ENCODE results near the gene C3orf52.
A peak's percentile ranks its signal among the peaks of the same experiment; 100 is the strongest.

C3orf52 gene

DNA sequence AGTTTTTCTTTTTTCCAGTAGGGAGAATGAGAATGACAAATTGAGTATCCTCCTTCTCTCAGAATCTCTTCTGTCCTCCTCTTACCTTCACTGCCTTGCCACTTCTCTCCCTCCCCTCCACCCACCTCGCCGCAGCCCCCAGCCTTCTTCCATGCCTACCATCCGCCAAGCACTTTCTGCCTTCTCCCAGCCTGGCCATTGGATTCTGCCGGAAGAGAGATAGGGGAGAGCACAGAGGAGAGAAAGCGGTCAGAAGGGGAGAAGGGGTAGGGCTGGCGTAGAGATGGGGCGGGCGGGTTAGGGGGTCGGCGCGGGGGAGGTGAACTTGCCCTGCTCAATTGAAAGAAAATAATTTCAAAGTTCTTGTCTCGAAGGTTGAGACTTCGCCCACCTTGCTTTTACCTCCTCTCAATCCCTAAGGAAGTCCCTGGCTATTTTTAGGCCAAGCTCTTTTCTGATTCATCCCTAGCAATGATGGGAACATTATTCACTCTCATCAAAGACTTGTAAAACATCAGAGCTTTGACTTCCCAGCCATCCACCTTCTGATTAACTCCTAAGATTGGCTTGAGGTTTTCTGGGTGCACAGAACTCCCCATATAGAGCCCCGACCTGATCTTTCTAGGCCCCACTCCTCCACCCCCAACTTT, 811 bp downstream of the C3orf52 start:
- no peak for DNase-seq

DNA sequence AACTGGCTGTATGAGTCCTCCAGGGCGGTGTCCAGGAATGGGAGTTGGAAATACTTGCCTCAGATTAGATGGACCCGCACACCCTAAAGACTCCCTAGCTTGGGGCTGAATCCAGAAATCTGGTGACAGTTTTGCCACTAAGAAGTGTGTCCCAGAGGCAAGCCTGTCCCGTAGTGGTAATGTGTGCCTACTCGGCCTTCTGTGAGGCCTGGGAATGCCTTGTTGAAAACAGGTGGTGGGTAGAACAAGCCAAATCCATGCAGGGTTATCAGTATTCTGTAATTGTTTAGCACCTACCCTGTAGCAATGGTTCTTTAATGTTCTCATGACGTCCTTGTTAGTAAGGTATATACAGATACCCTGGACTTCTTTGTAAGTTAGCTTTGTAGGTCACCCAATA, 1.6 kb downstream of the C3orf52 start:
- DNase-seq = no peak

DNA sequence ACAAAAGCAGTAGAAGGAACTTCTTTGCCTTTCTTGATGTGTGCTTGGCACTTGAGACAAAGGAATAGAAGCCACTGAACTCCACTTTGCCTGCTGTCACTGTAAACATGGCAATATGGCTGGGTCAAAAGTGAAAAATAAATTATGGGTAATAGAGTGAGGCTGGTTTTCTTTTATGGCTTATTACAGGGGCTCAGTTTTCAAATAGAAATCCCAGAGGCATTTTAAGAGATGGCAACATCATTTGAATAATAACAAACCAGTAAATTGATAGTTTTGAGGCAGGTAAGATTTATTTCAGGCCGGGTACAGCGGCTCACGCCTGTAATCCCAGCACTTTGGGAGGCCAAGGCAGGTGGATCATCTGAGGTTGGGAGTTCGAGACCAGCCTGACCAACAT, 2.8 kb downstream of the C3orf52 start:
- no peak for DNase-seq

DNA sequence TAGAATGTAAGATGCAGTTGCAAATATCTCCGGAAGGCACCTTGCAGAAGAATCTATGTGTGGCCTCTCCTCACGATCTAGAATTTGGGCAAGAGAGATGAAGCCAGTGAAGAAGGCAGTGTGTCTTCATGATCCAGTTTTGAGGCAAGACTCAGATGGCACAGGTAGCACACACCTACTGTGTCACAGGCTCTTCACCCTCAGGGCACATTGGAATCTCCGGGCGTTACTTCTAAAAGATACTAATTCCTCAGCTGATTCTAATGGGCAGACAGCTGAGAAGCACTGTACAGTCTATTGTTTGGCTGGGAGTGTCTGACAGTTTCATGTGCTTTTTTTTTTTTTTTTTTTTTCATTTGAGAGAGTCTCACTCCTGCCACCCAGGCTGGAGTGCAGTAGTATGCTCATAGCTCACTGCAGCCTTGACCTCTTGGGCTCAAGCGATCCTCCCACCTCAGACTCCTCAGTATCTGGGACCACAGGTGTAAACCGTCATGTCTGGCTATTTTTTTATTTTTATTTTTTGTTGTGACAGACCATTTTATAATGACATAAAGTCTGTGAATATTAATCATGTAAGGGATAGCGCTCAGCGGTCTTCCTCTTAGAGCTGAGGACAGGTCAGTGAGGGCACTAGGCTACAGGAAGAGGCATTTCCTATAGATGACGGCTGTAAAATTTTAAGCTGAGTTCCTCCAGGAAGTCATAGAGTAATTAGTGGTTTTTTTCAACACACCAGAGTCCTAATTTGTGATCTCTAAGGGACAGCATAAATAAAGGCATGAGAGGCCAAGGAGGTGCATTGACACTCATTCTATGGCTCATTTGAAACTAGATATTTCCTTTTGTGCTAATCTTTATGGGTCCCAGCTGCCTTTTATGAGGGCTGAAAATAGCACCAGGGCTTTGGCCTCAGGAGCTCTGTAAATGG, 4.0 kb downstream of the C3orf52 start:
- peak; percentile 35 for DNase-seq

DNA sequence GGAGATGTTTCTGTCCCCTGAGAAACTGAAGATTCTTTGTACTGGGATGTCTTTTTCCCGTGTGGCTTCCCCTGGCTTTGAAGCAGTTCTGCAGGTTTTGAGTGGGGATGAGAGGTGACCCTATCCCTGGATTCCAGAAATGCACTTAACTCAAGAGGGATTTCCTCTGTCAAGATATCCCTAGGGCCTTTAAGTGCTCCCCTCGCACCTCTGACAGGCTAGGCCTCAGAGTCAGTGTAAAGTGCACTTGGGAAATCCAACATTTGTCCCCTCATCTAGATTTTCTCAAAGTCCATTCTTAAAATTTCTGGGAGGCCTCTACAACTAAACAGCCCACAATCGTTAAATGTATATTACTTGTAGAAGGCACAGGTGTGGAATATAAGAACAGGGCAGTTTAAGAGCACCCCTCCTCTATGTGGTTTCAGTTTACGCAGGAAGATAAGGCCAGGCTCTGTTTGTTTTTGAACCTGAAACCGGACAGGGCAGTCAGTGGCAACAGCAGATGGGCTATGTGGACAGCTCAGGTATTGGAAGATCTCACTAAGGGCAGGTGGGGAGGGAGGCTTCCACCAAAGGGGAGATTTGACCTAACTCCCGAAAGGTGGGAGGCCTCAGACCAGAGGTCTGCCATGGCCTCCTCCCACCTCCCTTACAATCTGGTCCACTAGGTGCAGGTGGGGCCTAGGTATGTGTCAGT, 4.8 kb downstream of the C3orf52 start:
- DNase-seq = no peak

DNA sequence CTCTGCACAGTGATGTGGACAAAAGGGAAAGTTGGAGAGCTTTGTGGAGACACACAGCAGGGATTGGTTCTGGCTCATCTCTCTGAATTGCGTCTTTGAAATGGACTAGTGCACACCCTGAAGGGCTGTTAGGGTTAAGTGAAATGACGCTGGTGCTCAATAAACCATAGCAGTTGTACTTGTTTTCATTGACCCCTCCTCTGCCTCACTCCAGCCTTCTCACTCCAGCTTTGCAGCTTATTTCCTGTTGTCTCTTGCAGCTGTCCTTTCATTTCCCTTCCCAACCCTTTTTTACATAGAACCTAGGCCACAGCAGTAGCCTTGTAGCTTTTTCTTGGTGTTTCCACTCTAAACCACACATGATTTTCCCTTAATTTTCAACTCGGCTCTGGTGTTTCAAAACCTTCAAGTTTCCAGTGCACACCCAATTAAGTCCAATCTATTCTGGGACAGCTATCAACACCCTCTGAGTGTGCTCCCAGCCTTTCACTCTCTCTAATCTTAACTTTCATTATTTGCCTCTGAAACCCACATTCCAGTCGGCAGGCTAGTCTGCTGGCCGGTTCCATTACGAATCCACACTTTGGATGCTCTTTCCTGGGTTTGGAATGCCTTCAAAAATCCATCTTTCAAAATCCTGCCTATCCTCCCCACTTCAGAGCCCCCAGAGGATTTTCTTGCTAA, 6.4 kb downstream of the C3orf52 start:
- no peak for DNase-seq

DNA sequence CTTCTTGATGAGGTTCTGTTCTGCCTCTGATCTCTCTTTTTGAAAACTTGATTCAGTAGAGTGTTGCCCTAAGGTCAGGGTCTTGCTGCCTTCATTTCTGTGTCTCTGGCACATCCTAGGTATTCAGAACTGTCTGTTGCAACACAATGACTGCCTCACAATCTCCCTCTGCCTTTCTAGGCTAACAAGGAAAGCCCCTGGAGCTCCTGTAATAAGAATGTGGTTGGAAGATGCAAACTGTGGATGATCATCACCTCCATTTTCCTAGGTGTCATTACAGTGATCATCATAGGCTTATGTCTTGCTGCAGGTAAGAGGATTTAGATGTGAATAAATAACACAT, 7.0 kb downstream of the C3orf52 start:
- no peak for DNase-seq

DNA sequence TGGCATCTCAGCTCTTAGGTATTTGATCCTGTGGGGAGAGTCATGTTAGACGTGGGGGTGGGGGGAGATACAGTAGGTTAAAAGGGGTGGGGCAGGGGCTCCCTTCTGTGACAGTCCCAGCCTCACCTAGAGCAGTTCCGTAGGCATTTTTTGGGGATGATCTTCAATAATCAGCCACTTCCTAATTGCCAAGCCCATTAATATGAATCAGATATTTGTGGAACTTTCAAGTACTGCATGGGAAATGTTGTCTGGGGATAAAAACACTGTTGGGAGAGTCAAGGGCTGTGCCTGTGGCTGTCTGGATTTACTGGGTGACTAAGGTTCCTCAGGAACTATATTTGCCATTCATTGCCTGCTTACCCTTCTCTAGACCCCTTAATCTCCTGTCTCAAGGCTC, 9.5 kb downstream of the C3orf52 start:
- DNase-seq = no peak

DNA sequence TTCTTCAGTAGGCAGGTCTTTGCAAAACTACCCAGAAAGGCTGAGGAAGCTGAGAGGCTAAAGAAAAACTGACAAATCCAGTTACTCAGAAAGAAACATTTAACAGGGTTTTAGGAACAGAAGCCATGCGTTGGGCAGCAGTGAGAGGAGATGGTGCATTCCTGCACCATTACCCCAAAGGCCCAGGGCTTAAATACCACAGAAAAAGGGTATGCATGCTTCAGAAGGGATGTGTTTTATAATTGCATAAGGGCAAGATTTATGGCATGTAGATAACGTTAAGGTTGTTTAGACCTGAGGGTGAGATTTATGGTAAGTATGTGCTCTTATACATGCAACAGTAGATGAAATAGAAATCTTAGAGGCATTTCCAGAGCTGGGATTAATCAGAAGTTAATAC, 10.0 kb downstream of the C3orf52 start:
- no peak for DNase-seq

DNA sequence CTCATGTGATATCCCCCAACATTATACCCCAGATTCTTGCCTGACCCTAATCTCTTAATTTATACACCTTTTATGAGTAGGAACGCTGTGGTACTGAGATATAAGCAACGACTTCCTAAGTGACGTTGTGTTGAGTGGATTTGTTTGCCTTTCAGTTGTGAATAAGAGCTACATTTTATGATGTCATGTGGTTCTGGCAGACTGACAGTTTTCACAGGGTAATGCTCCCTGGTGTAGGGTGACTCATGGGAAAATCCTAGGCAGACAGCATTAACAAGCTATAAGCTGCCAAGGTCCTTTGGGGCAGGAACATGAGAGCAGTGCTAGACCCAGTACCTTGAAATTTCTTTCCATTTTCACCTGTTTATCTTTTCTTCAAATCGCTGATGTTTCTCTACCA, 11.2 kb downstream of the C3orf52 start:
- DNase-seq = peak; percentile 86

DNA sequence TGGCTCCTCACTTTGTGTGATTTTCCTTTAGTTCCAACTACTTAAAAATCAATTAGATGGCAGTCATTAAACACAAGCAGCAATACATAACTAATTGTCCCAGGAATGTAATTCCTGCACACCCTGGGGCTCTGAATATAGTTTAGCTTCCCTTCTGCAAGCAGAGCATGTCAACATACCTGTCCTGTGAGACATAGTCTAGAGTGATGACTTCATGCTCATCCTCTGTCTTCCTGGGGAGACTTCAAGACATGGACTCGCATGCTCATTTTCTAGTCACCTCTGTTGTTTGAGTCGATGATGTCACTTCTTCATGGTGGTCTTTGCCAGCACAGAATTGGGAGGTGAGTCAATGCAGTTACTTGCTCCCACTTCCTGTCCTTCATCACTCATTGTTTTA, 15.7 kb downstream of the C3orf52 start:
- DNase-seq = no peak

DNA sequence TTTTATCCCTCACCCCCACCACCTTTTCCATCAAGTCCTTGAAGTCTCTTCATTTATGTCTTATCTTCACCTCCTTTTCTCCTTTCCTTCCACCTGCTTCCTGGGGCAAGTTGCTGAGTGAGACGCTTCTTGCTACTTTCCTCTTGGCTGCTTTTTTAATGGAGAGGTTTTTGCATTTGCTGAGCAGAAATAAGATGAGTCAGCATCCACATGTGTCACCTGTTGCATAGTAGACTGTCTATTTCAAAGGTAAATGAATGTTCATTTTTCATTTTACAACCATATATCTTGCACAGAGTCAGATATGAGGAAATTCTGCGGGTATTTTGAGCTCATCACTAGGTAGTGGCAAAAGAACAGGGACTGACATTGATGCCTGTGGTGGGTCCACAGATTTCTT, 18.6 kb downstream of the C3orf52 start:
- DNase-seq = no peak

DNA sequence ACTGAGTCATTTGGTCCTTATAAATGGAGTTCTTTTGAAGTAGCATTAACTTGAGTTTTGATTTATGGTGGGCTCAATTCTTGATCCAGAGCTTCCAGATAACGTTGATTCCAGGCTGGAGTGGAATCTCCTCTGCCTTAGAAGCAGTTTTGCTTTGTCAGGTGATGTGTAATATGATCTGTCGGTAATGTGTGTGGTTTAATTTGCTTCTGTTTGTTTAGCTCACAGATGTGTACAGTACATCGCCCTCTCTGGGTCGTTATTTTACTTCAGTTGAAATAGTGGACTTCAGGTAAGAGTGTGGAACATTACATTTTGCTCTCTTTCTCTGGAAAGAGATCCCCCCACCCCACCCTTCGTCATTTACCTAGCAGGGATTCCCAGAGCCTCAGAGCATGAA, 23.1 kb downstream of the C3orf52 start:
- no peak for DNase-seq

DNA sequence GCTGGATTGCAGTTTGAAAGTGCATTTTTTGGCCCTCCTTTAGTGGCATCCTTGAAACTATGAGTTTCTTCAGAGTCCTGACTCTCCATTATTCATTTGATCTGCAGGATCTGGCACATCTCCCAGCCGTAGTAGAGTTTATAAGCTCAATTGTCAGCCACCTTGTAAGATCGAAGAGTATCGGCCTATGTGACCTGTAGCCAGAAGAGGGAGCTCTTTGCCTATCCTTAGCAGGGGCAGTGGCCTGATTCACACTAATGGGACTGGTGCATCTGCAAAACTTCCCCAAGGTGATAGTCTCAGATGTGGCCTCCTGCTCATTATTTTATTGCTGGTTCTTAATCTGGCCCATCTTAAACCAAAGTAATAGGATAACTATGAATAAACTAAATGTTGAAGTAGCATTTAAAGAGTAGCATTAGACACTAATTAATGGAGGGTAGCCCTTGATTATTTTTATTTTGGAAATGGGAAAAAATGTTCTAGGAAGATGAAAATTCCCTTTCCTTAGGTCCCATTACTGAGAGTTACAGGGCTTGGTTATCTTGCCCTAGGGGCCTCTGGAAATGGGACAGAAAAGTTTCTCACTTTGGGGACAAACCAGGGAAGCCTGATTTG, 25.7 kb downstream of the C3orf52 start:
- DNase-seq = peak; percentile 64

DNA sequence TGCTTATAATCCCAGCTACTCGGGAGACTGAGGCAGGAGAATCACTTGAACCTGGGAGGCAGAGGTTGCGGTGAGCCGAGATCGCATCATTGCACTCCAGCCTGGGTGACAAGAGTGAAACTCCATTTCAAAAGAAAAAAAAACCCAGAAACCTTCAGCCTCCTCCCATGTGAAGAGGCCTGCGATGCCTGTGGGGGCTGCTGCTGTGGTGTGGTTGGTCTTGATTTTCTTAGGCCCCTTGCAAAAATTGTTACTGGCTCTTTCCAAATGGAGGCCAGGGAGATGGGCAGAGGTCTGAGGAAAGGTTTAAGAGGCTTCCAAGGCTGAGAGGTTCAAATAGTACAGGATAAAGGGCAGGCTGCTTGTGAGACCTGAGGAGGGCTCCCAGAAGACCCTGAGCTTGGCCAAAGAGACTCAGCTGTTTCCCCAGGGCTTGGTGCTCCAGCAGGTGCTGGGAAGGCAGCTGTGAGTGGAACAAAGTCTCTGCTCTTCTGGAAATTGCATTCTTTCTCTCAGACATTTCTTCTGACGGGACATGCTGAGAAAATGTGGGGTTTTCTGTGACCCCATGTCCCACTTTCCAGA, 28.5 kb downstream of the C3orf52 start:
- DNase-seq = no peak

DNA sequence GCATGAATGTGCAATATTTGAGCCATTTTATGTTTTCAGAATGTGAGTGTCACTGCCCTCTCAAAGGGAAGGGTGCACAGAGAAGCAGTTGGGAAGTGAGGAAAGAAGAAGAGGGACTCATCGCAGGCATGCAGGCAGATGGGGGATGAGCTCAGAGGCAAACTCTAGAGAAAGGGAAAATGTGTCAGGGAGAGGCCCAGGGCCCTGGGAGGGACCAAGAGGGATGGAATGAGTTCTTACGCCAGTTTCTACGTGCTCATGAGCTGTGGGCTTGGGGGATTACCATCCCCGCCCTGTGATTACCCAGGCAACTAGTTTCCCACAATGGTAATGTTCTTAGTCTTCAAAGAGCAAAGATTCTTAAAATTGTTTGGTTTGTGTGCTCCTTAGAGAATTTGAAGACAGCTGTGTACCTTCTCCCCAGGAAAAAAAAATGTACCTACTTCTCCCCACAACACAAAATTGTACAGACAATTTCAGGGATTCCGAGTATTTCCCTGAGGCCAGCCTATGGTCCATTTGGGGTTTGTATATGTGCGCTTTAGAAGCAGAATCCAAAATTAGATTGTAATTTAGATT, 29.1 kb downstream of the C3orf52 start:
- no peak for DNase-seq

DNA sequence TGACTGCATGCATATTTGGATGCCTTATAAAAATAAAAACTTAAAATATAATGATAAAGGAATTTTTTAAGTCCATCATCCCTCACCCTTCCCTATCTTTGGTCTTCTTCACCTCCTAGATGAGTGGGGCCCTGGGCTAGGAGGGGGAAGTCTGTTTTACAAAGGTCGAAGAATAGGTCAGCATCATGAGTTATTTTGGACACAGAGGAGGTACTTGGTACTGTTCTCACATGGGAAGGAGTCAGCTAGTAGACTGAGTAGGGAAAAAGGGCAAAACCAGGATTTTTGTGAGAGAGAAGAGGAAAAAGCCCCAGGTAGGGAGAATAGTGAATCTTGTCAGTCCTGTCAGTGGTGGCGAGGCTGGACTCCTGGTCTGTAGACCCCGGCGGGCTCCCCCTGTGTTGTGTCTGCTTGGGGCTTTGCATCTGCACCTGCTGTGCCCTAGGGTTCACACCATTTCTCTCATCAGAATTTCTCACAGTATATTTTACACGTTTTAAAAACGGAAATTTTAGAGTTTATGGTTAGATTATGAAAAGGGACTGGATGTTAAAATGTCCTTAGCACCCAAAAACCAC, 29.7 kb downstream of the C3orf52 start:
- DNase-seq = no peak

DNA sequence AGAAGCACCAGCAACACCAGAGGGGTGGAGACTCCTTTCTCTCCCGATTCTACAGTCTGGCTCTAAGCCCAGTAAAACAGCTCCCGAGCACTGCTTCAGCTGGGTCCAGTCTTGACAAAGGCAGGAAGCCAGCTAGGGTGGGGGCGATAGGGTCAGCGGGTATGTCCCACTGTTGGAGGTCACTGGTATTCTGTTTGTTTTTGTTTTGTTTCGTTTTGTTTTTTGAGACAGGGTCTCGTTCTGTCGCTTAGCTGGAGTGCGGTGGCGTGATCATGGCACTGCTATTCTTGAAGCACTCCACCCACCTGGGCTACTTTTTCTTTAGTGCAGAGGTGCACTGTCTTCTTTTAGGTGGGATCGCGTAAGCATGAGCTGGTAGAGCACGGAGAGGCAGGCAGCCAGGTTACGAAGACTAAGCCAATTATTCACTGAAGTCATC, 30.6 kb downstream of the C3orf52 start:
- no peak for DNase-seq

DNA sequence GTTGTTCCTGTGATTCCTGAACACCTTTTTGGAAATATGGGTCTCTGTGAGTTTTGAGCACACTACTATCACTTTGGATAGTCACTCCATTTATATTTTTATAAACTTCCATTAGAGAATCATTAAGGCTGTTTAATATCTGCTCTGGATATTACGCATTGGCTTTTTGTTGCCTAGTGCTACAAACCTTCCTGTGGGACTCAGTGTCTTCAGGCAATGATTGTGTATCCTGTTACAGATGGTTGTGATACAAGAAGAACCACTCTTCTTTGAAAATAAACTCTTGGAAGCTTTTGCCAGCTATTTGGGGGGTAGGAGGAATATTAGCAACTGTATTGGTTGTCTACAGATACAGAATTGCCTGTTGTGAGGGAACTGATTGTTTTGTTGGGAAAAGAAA, 31.2 kb downstream of the C3orf52 start:
- DNase-seq = no peak

DNA sequence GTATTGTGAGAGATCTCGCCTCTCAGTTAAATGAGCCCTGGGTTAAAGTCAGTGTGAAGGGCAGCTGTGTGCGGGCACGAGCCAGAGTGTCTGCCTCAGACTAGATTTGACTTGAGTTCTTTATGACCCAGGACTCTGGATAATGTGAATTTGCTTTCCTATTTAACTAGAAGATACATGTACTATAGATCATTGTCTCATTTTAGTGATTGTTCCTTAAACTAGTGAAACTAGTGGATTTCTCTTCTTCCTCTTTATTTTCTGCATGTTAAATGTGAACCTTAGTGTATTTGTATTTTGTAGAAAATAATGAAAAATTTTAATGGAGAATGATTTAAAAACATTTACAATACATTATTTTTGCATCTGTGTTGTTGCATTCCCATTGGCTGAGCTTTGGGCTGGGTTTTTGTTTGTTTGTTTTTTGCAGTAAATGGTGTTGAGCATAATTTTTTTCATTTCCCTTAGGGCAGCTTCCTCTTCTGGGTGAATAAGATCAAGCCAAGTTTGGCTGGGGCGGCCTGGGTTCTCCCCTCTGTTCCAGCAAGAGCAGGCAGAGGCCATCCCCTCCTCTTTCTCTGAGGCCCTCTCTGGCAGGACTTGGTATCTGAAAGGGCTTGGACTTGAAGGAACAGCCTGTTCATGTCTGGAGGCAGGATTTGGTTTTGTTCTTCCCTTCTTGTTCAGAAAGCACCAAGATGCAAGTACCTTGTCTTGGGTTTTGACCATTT, 31.8 kb downstream of the C3orf52 start:
- DNase-seq = peak; percentile 38

Data from inflammatory macrophage treated with lipopolysaccharide for 4 hours (primary cell).